ENCODE data around the gene TLX2.

DNA sequence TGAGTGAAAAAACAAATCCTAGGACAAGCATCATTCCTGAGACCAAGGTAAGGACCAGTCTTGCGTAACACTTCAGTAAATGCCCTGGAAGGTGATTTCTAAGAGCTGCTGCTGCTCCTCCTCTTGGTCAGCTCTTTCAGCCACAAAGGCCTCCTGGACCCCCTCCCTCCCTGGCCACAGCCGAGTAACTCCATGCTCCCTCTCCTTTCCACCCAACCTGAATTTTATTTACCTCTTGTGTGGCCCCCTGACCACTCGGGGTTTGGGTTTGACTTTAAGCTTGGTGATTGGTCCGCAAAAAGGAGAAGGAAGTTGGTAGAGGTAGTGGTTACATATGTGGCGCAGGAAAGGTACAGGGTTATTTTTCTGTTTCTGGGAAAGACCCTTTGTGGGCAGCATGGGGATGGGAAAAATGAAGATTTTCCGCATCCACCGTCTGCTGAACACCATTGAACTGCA, 24.7 kb downstream of the TLX2 start:
- TF ChIP-seq POLR2A (IDR thresholded peaks at IDR 0.05) (no peak), POLR2AphosphoS5 (IDR thresholded peaks at IDR 0.05) (no peak), EP300 (IDR thresholded peaks at IDR 0.05) (no peak)
- TF ChIP-seq, protein P1, sequence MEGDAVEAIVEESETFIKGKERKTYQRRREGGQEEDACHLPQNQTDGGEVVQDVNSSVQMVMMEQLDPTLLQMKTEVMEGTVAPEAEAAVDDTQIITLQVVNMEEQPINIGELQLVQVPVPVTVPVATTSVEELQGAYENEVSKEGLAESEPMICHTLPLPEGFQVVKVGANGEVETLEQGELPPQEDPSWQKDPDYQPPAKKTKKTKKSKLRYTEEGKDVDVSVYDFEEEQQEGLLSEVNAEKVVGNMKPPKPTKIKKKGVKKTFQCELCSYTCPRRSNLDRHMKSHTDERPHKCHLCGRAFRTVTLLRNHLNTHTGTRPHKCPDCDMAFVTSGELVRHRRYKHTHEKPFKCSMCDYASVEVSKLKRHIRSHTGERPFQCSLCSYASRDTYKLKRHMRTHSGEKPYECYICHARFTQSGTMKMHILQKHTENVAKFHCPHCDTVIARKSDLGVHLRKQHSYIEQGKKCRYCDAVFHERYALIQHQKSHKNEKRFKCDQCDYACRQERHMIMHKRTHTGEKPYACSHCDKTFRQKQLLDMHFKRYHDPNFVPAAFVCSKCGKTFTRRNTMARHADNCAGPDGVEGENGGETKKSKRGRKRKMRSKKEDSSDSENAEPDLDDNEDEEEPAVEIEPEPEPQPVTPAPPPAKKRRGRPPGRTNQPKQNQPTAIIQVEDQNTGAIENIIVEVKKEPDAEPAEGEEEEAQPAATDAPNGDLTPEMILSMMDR (IDR thresholded peaks at IDR 0.05) = no peak
